Measurements from ENCODE around the gene PRPF4.
"Not testable (repeated sequence)": the region's sequence is repeated elsewhere in the genome, so short reads cannot be mapped to it uniquely, and the experiment has no call there.

The PRPF4 gene

GRCh38 chr9:113275157-113276131 lies at the start of gene PRPF4, which contains the start of gene CDC26:
PRPF4 (plus strand) TSS chr9:113275658; CDS start chr9:113275744, 86 bp downstream.
CDC26 (minus strand) TSS chr9:113275572; CDS start chr9:113272507, 3,065 bp downstream.
- DNase-seq (ENCODE audit: low read depth in 2 of 2) = peak; percentile 93 to 94

GRCh38 chr9:113227436-113227835 lies 48.0 kb upstream of the PRPF4 start:
- no peak for DNase-seq (ENCODE audit: low read depth in 2 of 2)

- DNase-seq (ENCODE audit: low read depth in 2 of 2) = no peak
These were observed 47.3 kb upstream of the PRPF4 start for GRCh38 chr9:113228130-113228665.

GRCh38 chr9:113231701-113232100 lies 43.8 kb upstream of the PRPF4 start:
- DNase-seq (ENCODE audit: low read depth in 2 of 2) = no peak

- DNase-seq (ENCODE audit: low read depth in 2 of 2) = not testable (repeated sequence)
These were observed 39.7 kb upstream of the PRPF4 start for GRCh38 chr9:113235701-113236255.

GRCh38 chr9:113237026-113237425 lies 38.4 kb upstream of the PRPF4 start:
- DNase-seq (ENCODE audit: low read depth in 2 of 2) = no peak

- no peak for DNase-seq (ENCODE audit: low read depth in 2 of 2)
These were observed 37.1 kb upstream of the PRPF4 start for GRCh38 chr9:113238202-113238858.

DNA sequence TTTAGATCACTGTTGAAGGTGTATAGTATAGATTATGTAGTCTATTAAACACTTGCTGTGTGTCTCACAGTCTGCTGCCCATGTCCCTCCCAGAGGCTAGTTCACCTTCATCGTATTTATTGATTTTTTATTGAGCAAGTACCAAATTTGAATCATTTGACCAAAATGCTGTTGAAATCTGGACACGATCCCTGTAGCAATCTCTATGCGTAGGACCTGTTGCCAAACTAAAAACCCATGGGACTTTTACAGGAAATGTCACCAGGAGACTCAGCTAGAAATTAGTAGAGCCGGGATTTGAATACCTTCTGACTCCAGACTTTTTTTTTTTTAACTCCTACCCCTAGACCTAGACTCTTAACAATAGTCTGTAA lies 36.6 kb upstream of the PRPF4 start:
- no peak for DNase-seq (ENCODE audit: low read depth in 2 of 2)

DNA sequence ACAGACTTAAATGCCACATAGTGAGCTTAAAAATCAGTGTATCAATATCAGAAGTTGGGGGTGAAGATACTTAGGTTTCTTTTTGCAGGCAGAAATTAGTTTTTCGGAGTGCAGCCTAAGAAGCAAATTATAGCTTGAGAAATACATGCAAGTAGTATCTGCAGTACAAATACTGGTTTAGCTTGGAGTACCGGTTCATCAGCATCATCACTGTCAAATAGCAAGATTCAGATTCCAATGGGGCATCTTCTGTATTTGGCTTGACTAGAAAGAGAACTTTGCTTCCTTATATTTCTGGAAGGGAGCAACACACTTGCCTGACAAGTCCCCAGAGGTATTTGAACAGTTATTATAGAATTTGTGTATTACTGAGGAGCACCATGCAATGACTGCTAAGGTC lies 34.3 kb upstream of the PRPF4 start:
- no peak for DNase-seq (ENCODE audit: low read depth in 2 of 2)

DNA sequence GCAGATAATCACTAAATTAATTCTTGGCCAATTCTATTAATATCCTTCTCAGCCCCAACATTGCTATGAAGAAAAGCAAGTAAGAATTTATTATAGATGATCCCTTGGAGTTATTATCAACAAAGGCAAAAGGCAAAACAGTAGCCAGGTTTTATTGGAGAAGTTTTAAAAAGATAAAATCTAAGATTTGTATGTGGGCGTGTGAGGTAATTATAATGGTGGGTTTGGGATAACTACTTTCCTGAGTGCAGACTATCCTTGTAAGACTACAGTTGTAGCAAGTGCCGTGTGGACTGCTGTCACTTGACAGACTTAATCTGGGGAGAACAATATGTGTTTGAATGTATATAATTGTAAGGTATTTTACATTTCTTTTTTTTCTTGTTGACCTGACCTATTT lies 30.9 kb upstream of the PRPF4 start:
- no peak for DNase-seq (ENCODE audit: low read depth in 2 of 2)

GRCh38 chr9:113245894-113246293 lies 29.6 kb upstream of the PRPF4 start:
- no peak for DNase-seq (ENCODE audit: low read depth in 2 of 2)

DNA sequence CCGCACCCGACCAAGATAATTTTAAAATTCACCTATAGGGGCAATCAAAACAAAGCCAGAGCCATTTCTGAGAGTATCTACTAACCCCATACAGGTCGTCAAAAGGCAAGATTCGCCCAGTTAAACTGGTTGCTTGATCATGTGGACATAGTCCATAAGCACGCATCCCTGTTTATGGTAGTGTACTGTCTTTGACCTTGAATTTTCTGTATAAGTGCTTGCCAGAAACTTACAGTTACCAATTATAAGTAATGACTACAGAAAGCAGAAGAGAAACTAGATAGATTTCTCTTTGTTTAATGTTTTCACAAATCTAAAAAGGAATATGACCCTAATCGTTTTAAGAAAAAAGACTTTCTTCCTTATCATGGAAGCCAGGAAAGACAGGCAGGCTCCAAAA lies 28.5 kb upstream of the PRPF4 start:
- DNase-seq (ENCODE audit: low read depth in 2 of 2) = no peak

DNA sequence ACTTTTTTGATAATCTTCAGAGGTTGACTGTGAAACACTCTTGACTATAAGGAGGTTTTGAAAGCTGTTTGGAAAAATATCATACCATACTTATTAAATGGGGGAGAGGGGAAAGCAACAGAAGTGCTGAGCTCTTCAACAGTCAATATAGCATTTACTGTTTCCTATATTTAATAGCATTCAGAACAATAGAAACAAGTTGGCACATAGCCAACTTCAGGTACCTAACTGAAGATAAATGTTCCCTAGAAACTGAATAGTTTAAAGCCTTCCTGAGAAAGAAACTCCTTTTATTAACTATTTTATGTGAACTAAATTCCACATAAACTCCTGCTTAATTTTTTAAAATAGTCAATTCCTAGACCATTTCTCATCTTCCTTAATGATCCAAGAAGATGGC lies 27.8 kb upstream of the PRPF4 start:
- DNase-seq (ENCODE audit: low read depth in 2 of 2) = no peak

DNA sequence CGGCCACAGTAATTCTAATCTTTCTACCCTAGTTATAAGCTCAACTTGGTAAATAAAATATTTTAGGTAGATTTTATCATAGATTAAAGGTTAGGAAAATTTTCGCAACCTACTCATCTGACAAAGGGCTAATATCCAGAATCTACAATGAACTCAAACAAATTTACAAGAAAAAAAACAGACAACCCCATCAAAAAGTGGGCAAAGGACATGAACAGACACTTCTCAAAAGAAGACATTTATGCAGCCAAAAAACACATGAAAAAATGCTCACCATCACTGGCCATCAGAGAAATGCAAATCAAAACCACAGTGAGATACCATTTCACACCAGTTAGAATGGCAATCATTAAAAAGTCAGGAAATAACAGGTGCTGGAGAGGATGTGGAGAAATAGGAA lies 25.8 kb upstream of the PRPF4 start:
- DNase-seq (ENCODE audit: low read depth in 2 of 2) = not testable (repeated sequence)

DNA sequence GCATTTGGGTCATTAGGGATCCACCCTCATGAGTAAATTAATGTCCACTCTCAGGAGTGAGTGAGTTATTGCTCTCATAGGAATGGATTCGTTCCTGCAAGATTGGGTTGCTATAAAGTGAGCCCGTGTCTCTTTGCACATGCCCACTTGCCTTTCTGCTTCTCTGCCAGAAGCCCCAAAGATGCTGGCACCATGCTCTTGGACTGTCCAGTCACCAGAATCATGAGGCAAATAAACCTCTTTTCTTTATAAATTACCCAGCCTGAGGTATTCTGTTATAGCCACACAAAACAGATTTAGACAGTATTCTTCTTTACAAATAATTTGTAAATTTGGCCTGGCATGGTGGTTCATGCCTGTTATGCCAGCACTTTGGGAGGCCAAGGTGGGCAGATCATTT lies 24.7 kb upstream of the PRPF4 start:
- no peak for DNase-seq (ENCODE audit: low read depth in 2 of 2)

- no peak for DNase-seq (ENCODE audit: low read depth in 2 of 2)
These were observed 20.5 kb upstream of the PRPF4 start for GRCh38 chr9:113254991-113255390.

- no peak for DNase-seq (ENCODE audit: low read depth in 2 of 2)
These were observed 20.0 kb upstream of the PRPF4 start for GRCh38 chr9:113255438-113255837.

- no peak for DNase-seq (ENCODE audit: low read depth in 2 of 2)
These were observed 17.6 kb upstream of the PRPF4 start for GRCh38 chr9:113257863-113258262.

DNA sequence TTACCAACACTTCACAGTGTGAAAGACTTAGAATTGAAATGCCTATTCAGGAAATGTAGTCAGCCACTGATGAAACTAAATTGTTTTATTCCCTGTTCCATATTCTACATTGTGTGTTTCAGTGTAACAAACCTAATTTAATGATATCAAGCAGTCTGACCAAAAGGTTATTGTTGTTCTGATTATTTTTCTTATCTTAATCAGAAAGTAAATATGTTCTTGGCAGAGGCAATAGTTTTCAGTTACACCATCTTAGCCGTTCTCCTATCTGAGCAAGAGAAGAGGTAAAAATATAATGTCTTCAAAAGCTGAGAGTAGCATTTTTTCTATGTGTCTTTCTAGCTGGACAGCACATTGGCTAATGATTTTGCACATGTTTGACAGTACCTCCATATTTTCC lies 17.2 kb upstream of the PRPF4 start:
- no peak for DNase-seq (ENCODE audit: low read depth in 2 of 2)

DNA sequence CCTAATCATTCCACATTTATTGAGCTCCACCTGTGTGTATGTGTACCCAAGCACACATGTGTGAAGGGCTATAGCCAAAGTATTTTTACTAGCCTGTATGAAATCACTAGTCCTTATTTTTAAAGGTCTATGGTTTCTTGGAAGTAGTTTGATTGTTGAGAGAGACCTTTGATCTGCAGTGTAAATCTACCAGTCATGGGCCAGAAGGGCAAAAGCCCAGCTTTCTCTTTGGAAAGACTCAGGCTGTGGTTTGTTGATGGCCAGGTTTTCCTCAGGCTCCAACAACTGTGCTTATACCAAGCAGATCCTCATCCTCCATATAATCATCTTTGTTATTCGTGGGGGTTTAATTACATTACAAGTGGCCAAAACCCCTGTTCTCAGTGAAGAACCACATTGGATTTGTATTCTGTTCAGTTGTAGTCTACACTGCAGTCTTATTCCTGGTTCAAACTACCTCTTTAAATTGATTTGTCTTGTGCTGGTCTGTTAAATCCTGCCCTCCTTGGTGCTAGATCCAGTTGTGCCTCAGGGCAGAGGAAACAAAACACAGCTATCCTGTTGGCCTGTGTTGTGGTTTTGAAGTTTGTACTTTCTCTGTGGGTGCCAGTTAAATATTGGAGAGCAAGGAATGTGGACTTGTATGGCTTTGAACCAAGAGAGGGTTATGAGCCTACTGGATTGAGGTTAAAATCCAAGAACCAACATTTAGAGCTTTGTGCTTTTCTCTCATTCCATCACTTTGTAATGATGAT lies 13.4 kb upstream of the PRPF4 start:
- DNase-seq (ENCODE audit: low read depth in 2 of 2) = no peak

GRCh38 chr9:113266174-113266573 lies 9.3 kb upstream of the PRPF4 start:
- no peak for DNase-seq (ENCODE audit: low read depth in 2 of 2)

All from stimulated activated CD8-positive, alpha-beta memory T cell treated with anti-CD3 and anti-CD28 coated beads, Interleukin-7, amount 100 ng/mL, for 4 hours (primary cell).